Measurements from ENCODE around the gene SBNO1.

SBNO1 gene

DNA sequence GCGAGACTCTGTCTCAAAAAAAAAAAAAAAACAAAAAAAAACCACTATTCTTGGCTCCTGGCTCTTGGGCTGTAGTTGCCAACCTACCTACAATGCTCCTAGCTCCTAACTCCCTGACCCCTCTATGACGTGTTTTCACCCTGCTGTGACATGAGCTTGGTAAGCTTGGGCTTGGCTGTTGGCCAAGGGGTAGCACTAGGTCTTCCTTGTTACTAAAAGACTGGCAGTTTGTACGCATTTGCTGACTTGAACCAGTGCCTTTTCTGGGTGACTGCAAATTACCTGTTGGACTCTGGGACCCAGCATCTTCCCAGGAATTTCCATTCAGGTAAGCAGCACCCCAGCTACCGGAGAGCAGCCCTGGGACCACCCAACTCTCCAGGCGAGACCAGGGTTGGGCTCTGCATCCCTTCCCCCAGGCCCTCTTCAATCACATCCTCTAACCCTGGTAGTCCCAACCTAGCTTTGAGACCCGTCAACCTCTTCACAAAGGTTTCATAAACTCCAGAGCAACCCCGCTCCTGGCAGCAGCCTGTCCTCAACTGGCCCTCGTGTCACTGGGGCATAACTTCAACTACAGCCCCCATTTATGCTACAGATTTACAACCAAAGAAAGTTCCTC, 101.3 kb downstream of the SBNO1 start:
- Histone ChIP-seq H3K4me3 (ENCODE audit: low read depth, low read length) (no peak overlapping the region), H3K27ac (ENCODE audit: extremely low read depth, low read depth, low read length) (no peak overlapping the region), H3K36me3 (ENCODE audit: control insufficient read depth in 2 of 2, insufficient read depth in 1 of 2, low read length in 2 of 2) (peaks cover 36 to 92% of the 10 kb centered on the region in 2 experiments), H3K9me3 (ENCODE audit: control insufficient read depth, insufficient read depth, low read depth, low read length) (no peaks in the 10 kb centered on the region), H3K4me1 (ENCODE audit: control insufficient read depth, insufficient read depth, low read length) (no peaks in the 10 kb centered on the region)
- ChIA-PET CTCF (interaction anchor here (0.6 kb wide), 2 partner anchors 122 to 201 kb away, joined by 3 read pairs; no protein-coding TSS in a partner anchor), POLR2A (interaction anchor here (1.2 kb wide), 1 partner anchor 103 kb away, joined by 3 read pairs; no protein-coding TSS in a partner anchor)
- TF ChIP-seq ZNF174 (tag by site-specific recombination; IDR thresholded peaks at IDR 0.05) (no peak), ZNF664 (tag by site-specific recombination; IDR thresholded peaks at IDR 0.05) (no peak), ZNF292 (tag by site-specific recombination; IDR thresholded peaks at IDR 0.05; ENCODE audit: borderline replicate concordance, low read depth) (no peak), SCRT1 (tag by site-specific recombination; IDR thresholded peaks at IDR 0.05; ENCODE audit: borderline replicate concordance) (no peak), ZNF48 (tag by site-specific recombination; IDR thresholded peaks at IDR 0.05) (no peak), ZFHX2 (tag by site-specific recombination; conservative IDR thresholded peaks at IDR 0.05) (no peak), TRIM28 (IDR thresholded peaks at IDR 0.05; ENCODE audit: borderline replicate concordance, low read length) (no peak), ZNF324 (tag by site-specific recombination; IDR thresholded peaks at IDR 0.05) (no peak), ZNF571 (tag by site-specific recombination; IDR thresholded peaks at IDR 0.05) (no peak), ZBTB21 (tag by site-specific recombination; IDR thresholded peaks at IDR 0.05) (peak; percentile 91), ZNF629 (tag by site-specific recombination; IDR thresholded peaks at IDR 0.05) (peak; percentile 89), ZNF830 (tag by site-specific recombination; IDR thresholded peaks at IDR 0.05; ENCODE audit: low read depth) (no peak), ZNF660 (tag by site-specific recombination; IDR thresholded peaks at IDR 0.05) (no peak), MEIS1 (CRISPR knock-in tag; IDR thresholded peaks at IDR 0.05; ENCODE audit: borderline replicate concordance) (no peak), OVOL3 (tag by site-specific recombination; IDR thresholded peaks at IDR 0.05) (no peak), ZNF747 (tag by site-specific recombination; IDR thresholded peaks at IDR 0.05) (no peak), SCRT2 (tag by site-specific recombination; IDR thresholded peaks at IDR 0.05) (peak; percentile 75), SETDB1 (IDR thresholded peaks at IDR 0.05; ENCODE audit: insufficient read length, low read length) (no peak)
- TF ChIP-seq, protein P1, sequence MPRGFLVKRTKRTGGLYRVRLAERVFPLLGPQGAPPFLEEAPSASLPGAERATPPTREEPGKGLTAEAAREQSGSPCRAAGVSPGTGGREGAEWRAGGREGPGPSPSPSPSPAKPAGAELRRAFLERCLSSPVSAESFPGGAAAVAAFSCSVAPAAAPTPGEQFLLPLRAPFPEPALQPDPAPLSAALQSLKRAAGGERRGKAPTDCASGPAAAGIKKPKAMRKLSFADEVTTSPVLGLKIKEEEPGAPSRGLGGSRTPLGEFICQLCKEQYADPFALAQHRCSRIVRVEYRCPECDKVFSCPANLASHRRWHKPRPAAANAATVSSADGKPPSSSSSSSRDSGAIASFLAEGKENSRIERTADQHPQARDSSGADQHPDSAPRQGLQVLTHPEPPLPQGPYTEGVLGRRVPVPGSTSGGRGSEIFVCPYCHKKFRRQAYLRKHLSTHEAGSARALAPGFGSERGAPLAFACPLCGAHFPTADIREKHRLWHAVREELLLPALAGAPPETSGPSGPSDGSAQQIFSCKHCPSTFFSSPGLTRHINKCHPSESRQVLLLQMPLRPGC (tag by site-specific recombination; IDR thresholded peaks at IDR 0.05), result no peak
- TF ChIP-seq, protein P2, sequence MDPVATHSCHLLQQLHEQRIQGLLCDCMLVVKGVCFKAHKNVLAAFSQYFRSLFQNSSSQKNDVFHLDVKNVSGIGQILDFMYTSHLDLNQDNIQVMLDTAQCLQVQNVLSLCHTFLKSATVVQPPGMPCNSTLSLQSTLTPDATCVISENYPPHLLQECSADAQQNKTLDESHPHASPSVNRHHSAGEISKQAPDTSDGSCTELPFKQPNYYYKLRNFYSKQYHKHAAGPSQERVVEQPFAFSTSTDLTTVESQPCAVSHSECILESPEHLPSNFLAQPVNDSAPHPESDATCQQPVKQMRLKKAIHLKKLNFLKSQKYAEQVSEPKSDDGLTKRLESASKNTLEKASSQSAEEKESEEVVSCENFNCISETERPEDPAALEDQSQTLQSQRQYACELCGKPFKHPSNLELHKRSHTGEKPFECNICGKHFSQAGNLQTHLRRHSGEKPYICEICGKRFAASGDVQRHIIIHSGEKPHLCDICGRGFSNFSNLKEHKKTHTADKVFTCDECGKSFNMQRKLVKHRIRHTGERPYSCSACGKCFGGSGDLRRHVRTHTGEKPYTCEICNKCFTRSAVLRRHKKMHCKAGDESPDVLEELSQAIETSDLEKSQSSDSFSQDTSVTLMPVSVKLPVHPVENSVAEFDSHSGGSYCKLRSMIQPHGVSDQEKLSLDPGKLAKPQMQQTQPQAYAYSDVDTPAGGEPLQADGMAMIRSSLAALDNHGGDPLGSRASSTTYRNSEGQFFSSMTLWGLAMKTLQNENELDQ (tag by site-specific recombination; IDR thresholded peaks at IDR 0.05; ENCODE audit: low read depth), result no peak
- TF ChIP-seq, protein P3, sequence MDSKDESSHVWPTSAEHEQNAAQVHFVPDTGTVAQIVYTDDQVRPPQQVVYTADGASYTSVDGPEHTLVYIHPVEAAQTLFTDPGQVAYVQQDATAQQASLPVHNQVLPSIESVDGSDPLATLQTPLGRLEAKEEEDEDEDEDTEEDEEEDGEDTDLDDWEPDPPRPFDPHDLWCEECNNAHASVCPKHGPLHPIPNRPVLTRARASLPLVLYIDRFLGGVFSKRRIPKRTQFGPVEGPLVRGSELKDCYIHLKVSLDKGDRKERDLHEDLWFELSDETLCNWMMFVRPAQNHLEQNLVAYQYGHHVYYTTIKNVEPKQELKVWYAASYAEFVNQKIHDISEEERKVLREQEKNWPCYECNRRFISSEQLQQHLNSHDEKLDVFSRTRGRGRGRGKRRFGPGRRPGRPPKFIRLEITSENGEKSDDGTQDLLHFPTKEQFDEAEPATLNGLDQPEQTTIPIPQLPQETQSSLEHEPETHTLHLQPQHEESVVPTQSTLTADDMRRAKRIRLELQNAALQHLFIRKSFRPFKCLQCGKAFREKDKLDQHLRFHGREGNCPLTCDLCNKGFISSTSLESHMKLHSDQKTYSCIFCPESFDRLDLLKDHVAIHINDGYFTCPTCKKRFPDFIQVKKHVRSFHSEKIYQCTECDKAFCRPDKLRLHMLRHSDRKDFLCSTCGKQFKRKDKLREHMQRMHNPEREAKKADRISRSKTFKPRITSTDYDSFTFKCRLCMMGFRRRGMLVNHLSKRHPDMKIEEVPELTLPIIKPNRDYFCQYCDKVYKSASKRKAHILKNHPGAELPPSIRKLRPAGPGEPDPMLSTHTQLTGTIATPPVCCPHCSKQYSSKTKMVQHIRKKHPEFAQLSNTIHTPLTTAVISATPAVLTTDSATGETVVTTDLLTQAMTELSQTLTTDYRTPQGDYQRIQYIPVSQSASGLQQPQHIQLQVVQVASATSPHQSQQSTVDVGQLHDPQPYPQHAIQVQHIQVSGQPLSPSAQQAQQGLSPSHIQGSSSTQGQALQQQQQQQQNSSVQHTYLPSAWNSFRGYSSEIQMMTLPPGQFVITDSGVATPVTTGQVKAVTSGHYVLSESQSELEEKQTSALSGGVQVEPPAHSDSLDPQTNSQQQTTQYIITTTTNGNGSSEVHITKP (tag by site-specific recombination; IDR thresholded peaks at IDR 0.05), result 0 out of 2 replicates have a peak, but pooled peaks have one; percentile 15
- TF ChIP-seq, protein P4, sequence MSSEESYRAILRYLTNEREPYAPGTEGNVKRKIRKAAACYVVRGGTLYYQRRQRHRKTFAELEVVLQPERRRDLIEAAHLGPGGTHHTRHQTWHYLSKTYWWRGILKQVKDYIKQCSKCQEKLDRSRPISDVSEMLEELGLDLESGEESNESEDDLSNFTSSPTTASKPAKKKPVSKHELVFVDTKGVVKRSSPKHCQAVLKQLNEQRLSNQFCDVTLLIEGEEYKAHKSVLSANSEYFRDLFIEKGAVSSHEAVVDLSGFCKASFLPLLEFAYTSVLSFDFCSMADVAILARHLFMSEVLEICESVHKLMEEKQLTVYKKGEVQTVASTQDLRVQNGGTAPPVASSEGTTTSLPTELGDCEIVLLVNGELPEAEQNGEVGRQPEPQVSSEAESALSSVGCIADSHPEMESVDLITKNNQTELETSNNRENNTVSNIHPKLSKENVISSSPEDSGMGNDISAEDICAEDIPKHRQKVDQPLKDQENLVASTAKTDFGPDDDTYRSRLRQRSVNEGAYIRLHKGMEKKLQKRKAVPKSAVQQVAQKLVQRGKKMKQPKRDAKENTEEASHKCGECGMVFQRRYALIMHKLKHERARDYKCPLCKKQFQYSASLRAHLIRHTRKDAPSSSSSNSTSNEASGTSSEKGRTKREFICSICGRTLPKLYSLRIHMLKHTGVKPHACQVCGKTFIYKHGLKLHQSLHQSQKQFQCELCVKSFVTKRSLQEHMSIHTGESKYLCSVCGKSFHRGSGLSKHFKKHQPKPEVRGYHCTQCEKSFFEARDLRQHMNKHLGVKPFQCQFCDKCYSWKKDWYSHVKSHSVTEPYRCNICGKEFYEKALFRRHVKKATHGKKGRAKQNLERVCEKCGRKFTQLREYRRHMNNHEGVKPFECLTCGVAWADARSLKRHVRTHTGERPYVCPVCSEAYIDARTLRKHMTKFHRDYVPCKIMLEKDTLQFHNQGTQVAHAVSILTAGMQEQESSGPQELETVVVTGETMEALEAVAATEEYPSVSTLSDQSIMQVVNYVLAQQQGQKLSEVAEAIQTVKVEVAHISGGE (tag by site-specific recombination; conservative IDR thresholded peaks at IDR 0.05; ENCODE audit: low read depth), result no peak
- TF ChIP-seq, protein P5, sequence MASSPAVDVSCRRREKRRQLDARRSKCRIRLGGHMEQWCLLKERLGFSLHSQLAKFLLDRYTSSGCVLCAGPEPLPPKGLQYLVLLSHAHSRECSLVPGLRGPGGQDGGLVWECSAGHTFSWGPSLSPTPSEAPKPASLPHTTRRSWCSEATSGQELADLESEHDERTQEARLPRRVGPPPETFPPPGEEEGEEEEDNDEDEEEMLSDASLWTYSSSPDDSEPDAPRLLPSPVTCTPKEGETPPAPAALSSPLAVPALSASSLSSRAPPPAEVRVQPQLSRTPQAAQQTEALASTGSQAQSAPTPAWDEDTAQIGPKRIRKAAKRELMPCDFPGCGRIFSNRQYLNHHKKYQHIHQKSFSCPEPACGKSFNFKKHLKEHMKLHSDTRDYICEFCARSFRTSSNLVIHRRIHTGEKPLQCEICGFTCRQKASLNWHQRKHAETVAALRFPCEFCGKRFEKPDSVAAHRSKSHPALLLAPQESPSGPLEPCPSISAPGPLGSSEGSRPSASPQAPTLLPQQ (tag by site-specific recombination; IDR thresholded peaks at IDR 0.05), result no peak

Data from HEK293 (cell line).